Heart left ventricle (tissue), 13 donors: ENCODE data around the gene MYO1A.

Experiments
- CTCF ChIP-seq, 12 donors: fragments of 200-600 bp; sonication (generic) in 4 of 12; IDR thresholded peaks; one replicate each; pipeline versions ENCODE4 v1.5.0 to v1.8.0; 2018 to 2022; ENCODE audit warnings: antibody characterized with exemption in 12 of 12, mild to moderate bottlenecking in 5 of 12
- POLR2A ChIP-seq, 2 donors: fragments of 450-650 bp; IDR thresholded peaks; one replicate each; pipeline ENCODE4 v1.6.1; 2017; ENCODE audit warnings: antibody characterized with exemption in 2 of 2, mild to moderate bottlenecking in 2 of 2, moderate library complexity in 2 of 2
- donor health status: ischemic (EF 13 %, LVEDD 7.1; RV severe dilation, severe dysfunction).
- donor health status: DM: no; HTN: yes; CAD: no.
- donor health status: DM: no; HTN: no; CAD: no.
- donor health status: ischemic (EF 25% LVEDD 6.9; RV normal size, moderate dysfunction).
- donor health status: ischemic (EF 25% LVEDD 5.7; RV mildly dilated, moderate dysfunction).
- donor health status: ischemic (EF 35%, LVEDD 5.7; RV mildly dilated, moderate dysfunction).
- donor health status: nonischemic (EF 11% LVEDD 7.7; RV severe dilation, severe dysfunction).
- donor health status: DM: yes; HTN: yes; CAD: no.
- donor health status: PGD.
- donor health status: ischemic (EF 29% LVEDD 5.4; RV normal size, mild dysfunction).
- donor health status: nonischemic (EF 23%, LVEDD 6.1; RV moderate dilation, normal function).

GRCh38 chr12:56999456-56999855 lies 50.5 kb downstream of the MYO1A start:
- TF ChIP-seq POLR2A (IDR thresholded peaks at IDR 0.05) = no peak
- TF ChIP-seq CTCF (IDR thresholded peaks at IDR 0.05) = no peak
